GM12892 (cell line): ENCODE measurements around the gene SPRYD4.
"Not testable (repeated sequence)": the region's sequence is repeated elsewhere in the genome, so short reads cannot be mapped to it uniquely, and the experiment has no call there.

Experiments used
- POLR2A ChIP-seq: IDR thresholded peaks from 2 replicates; pipeline ENCODE4 v1.6.1; 2011; ENCODE audit warnings: low read depth, low read length, control low read depth
- POLR2AphosphoS5 ChIP-seq: IDR thresholded peaks from 2 replicates; pipeline ENCODE4 v1.6.1; 2011; ENCODE audit warnings: low read depth, low read length, control low read depth

DNA sequence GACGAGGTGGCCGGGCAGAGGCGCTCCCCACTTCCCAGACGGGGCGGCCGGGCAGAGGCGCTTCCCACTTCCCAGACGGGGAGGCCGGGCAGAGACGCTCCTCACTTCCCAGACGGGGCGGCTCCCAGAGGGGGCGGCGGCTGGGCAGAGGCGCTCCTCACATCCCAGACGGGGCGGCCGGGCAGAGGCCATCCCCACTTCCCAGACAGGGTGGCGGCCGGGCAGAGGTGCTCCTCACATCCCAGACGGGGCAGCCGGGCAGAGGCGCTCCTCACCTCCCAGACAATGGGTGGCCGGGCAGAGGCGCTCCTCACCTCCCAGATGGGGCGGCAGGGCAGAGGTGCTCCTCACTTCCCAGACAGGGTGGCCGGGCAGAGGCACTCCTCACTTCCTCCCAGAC lies 26.1 kb downstream of the SPRYD4 start:
- TF ChIP-seq POLR2AphosphoS5, POLR2A: not testable (repeated sequence)
